Fibroblast of the aortic adventitia (primary cell): Measurements from ENCODE around the gene ERLIN1. TPM values are rescaled to one million over a fixed set of nuclear protein-coding genes. Genes with fewer than 3 reads are reported as not detected.

Experiments
- DNase-seq: peaks from one replicate; pipeline ENCODE4 v3.0.0-alpha.2; 2010; ENCODE audit warnings: low read depth
- H3K4me3 ChIP-seq: 2 replicates; pipeline ENCODE4 v1.5.1; 2011; ENCODE audit warnings: low read depth, mild to moderate bottlenecking, control low read depth, low read length, moderate library complexity
- total RNA-seq: library from RNA; depleted of rRNA; stranded (reverse); fragments of >200 nt; gene quantifications from 2 replicates; pipeline ENCODE4 v1.2.3, GENCODE V29; 2012; ENCODE audit warnings: low replicate concordance
- TF ChIP-seq, protein P1 (sequence below): IDR thresholded peaks from 2 replicates; pipeline ENCODE4 v1.5.1; 2011; ENCODE audit warnings: mild to moderate bottlenecking, low read length, control low read depth, inconsistent platforms; ENCODE audit not compliant: insufficient read depth

ERLIN1 gene
- total RNA-seq, 1 donor = 53.6 TPM

DNA sequence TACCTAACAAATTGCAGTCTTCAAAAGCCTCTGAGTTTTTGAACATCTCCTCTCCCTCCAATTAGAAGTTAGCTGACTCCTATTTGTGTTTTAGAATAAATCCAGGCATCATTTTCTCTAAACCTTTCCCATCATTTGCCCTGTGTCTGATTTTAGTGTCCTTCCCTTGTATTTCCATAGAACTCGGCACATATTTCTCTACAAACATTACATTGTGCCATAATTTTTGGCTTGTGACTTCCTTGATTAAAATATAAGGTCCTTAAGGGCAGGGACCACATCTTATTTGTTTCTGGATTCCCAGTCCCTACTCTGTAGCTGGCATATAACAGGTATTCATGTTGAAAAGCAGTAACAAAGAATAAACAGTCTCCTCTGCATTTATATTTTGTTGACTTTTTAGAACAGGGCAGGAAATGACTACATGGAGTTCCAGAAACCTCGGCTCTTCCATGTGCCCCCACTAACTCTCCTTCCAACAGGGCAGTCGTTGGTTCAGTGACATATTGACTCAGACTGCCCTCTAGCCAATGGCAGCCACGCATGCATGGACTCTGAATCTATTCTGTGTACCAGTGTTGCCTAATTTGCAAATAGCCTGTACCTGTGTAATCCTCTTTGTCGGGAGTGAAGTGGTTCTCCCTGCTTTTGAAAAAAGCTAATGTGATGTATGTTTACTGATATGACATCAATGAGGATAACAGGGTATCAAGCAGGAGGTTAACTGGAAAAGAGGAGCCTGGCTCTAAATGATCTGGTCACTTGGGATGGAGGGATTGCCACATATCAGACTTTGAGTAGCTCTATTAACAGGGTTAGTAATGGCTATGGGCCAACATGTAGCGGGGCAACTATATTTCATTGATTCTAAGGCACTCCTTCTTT, 84.4 kb downstream of the ERLIN1 start:
- H3K4me3 ChIP-seq = no peak overlapping the region
- peak; percentile 6 for DNase-seq
- TF ChIP-seq, protein P1, sequence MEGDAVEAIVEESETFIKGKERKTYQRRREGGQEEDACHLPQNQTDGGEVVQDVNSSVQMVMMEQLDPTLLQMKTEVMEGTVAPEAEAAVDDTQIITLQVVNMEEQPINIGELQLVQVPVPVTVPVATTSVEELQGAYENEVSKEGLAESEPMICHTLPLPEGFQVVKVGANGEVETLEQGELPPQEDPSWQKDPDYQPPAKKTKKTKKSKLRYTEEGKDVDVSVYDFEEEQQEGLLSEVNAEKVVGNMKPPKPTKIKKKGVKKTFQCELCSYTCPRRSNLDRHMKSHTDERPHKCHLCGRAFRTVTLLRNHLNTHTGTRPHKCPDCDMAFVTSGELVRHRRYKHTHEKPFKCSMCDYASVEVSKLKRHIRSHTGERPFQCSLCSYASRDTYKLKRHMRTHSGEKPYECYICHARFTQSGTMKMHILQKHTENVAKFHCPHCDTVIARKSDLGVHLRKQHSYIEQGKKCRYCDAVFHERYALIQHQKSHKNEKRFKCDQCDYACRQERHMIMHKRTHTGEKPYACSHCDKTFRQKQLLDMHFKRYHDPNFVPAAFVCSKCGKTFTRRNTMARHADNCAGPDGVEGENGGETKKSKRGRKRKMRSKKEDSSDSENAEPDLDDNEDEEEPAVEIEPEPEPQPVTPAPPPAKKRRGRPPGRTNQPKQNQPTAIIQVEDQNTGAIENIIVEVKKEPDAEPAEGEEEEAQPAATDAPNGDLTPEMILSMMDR = no peak

DNA sequence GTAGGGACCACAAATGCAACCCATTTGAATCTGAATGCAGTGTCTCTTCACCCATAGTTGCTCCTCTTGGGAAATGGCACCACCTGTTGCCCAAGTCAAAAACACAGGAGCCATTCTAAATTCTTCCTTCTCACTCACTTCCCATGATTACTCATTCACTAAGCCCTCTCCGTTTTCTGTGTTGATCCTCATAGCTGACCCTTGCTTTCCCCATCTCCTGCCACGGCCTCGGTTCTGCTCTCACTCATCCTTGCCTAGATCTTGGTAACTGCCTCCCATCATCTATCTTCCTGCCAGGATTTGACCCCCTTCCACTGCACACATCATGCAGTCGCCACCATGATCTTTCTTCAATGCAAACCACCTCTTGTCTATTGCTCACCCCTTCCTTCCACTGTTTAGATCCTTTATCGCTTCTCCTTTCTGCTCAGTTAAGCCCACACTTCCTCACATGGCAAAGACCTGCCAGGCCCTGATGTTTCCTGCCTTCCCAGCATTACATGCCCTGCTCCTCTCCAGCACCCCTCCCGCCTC, 85.1 kb downstream of the ERLIN1 start:
- DNase-seq = peak; percentile 35
- no peak overlapping the region for H3K4me3 ChIP-seq
- TF ChIP-seq, protein P1 = peak; percentile 28

Other genes with a start within 250 kb of the ERLIN1 start
- gene DNMBP, start 176.1 kb downstream of the ERLIN1 start, total RNA-seq = 24.9 and 62.4 TPM in 2 replicates
- not detected in 2 replicates for gene CPN1, start 104.2 kb downstream of the ERLIN1 start, total RNA-seq
- 25.0 and 30.3 TPM in 2 replicates for gene CHUK, start 43.6 kb upstream of the ERLIN1 start, total RNA-seq
- gene CWF19L1, start 81.6 kb upstream of the ERLIN1 start, total RNA-seq = 15.0 and 28.1 TPM in 2 replicates
- 56.8 and 68.8 TPM in 2 replicates for gene BLOC1S2, start 100.7 kb upstream of the ERLIN1 start, total RNA-seq
- not detected in 2 replicates for gene PKD2L1, start 144.2 kb upstream of the ERLIN1 start, total RNA-seq
- gene SCD, start 161.2 kb upstream of the ERLIN1 start, total RNA-seq = 99.9 and 283 TPM in 2 replicates